SK-N-SH (cell line): ENCODE results near the gene NKD1. TPM values are rescaled to one million over a fixed set of nuclear protein-coding genes. Genes with fewer than 3 reads are reported as not detected.

Experiments
- CTCF ChIA-PET: fragments of 300-600, 350-600 bp; formaldehyde crosslinking; extraction: SDS; loops from one replicate; lab custom pipeline; 2021; lab: Yijun Ruan, JAX
- POLR2A ChIA-PET: fragments of 350-600 bp; sonication (Branson Sonifier 250); formaldehyde crosslinking; extraction: SDS; loops from one replicate; lab custom pipeline; 2020; ENCODE audit warnings: antibody characterized with exemption, inconsistent platforms; lab: Yijun Ruan, JAX
- DNase-seq: peaks from one replicate; pipeline ENCODE4 v3.0.0; 2012
- H2AFZ ChIP-seq: fragments of 200-600 bp; sonication (generic); 2 replicates; pipeline ENCODE4 v1.8.1; 2016; ENCODE audit warnings: antibody characterized with exemption, mild to moderate bottlenecking, low read depth
- H3F3A ChIP-seq: fragments of 200-600 bp; sonication (generic); replicated peaks from 2 replicates; pipeline ENCODE3; 2016; ENCODE audit warnings: antibody characterized with exemption, mild to moderate bottlenecking; ENCODE audit not compliant: insufficient read depth
- H3K27ac ChIP-seq, 2 experiments: fragments of 200-500 bp in 1 of 2; fragments of 200-600 bp in 1 of 2; sonication (Bioruptor generic) in 1 of 2; sonication (generic), shearing (Covaris generic) in 1 of 2; 2 replicates each; pipeline versions ENCODE4 v1.5.1 to v1.6.1; 2014 to 2016; ENCODE audit warnings: low read depth in 2 of 2, inconsistent platforms in 1 of 2, low read length in 1 of 2, mild to moderate bottlenecking in 1 of 2, mixed read lengths in 1 of 2
- H3K27me3 ChIP-seq: fragments of 200-600 bp; sonication (generic), shearing (Covaris generic); 2 replicates; pipeline ENCODE4 v1.6.1; 2016; ENCODE audit warnings: mixed run types; ENCODE audit not compliant: insufficient read depth
- H3K36me3 ChIP-seq, 2 experiments: fragments of 200-500 bp in 1 of 2; fragments of 200-600 bp in 1 of 2; sonication (Bioruptor generic) in 1 of 2; sonication (generic) in 1 of 2; replicated peaks in 1 of 2; 2 replicates each; pipeline versions ENCODE3 to v1.5.1; 2014 to 2016; ENCODE audit warnings: low read length in 1 of 2, mild to moderate bottlenecking in 1 of 2; ENCODE audit not compliant: insufficient read depth in 2 of 2, control insufficient read depth in 1 of 2
- H3K4me1 ChIP-seq, 2 experiments: fragments of 200-500 bp in 1 of 2; fragments of 200-600 bp in 1 of 2; sonication (Bioruptor generic) in 1 of 2; sonication (generic), shearing (Covaris generic) in 1 of 2; 2 replicates each; pipeline versions ENCODE4 v1.5.1 to v1.6.1; 2014 to 2016; ENCODE audit warnings: low read depth in 1 of 2, low read length in 1 of 2, mixed run types in 1 of 2; ENCODE audit not compliant: insufficient read depth in 2 of 2, control insufficient read depth in 1 of 2
- H3K4me2 ChIP-seq: fragments of 200-600 bp; sonication (generic), shearing (Covaris generic); 2 replicates; pipeline ENCODE4 v1.6.1; 2017; ENCODE audit warnings: mixed run types
- H3K4me3 ChIP-seq, 2 experiments: fragments of 200-500 bp in 1 of 2; fragments of 200-600 bp in 1 of 2; sonication (Bioruptor generic) in 1 of 2; sonication (generic), shearing (Covaris generic) in 1 of 2; 2 replicates each; pipeline versions ENCODE4 v1.5.1 to v1.8.1; 2014 to 2016; ENCODE audit warnings: low read depth in 2 of 2, inconsistent platforms in 1 of 2, low read length in 1 of 2, mild to moderate bottlenecking in 1 of 2, mixed read lengths in 1 of 2, moderate library complexity in 1 of 2
- H3K79me2 ChIP-seq: fragments of 200-600 bp; sonication (generic); 2 replicates; pipeline ENCODE4 v1.8.1; 2017; ENCODE audit warnings: mild to moderate bottlenecking; ENCODE audit not compliant: insufficient read depth
- H3K9ac ChIP-seq: fragments of 200-600 bp; sonication (generic); 2 replicates; pipeline ENCODE4 v1.6.1; 2017; ENCODE audit warnings: mixed run types
- H3K9me2 ChIP-seq: fragments of 200-600 bp; sonication (generic); 2 replicates; pipeline ENCODE4 v1.6.1; 2017; ENCODE audit warnings: mixed run types
- H3K9me3 ChIP-seq: fragments of 200-600 bp; sonication (generic); 2 replicates; pipeline ENCODE4 v1.6.1; 2017; ENCODE audit warnings: mixed run types, mild to moderate bottlenecking, moderate library complexity
- H4K20me1 ChIP-seq: fragments of 200-600 bp; sonication (generic); 2 replicates; pipeline ENCODE4 v1.6.1; 2017; ENCODE audit warnings: mild to moderate bottlenecking, mixed run types; ENCODE audit not compliant: insufficient read depth
- CHD2 ChIP-seq: fragments of 150-350 bp; IDR thresholded peaks from 2 replicates; pipeline ENCODE4 v1.6.1; 2018; ENCODE audit warnings: low read length; ENCODE audit not compliant: partially characterized antibody
- EP300 ChIP-seq, 2 experiments: IDR thresholded peaks; 2 replicates each; pipeline versions ENCODE4 v1.4.0 to v1.6.1; 2012; ENCODE audit warnings: borderline replicate concordance in 1 of 2, low read depth in 1 of 2, low read length in 1 of 2
- FOXJ3 ChIP-seq: sonication (generic); formaldehyde crosslinking; IDR thresholded peaks from 2 replicates; pipeline ENCODE4 v1.5.1; 2020; ENCODE audit warnings: mild to moderate bottlenecking, missing genetic modification reagents
- FOXM1 ChIP-seq: IDR thresholded peaks from 2 replicates; pipeline ENCODE4 v1.4.0; 2012; ENCODE audit warnings: low read depth, mild to moderate bottlenecking
- GATA2 ChIP-seq: sonication (generic); formaldehyde crosslinking; IDR thresholded peaks from 2 replicates; pipeline ENCODE4 v1.5.0; 2020; ENCODE audit warnings: mild to moderate bottlenecking, missing genetic modification reagents
- MXI1 ChIP-seq: IDR thresholded peaks from 2 replicates; pipeline ENCODE4 v1.6.1; 2012; ENCODE audit warnings: mild to moderate bottlenecking, low read depth, low read length, improper control_type of control experiment
- NFIC ChIP-seq: IDR thresholded peaks from 2 replicates; pipeline ENCODE4 v1.4.0; 2012; ENCODE audit warnings: borderline replicate concordance
- NRF1 ChIP-seq: IDR thresholded peaks from 2 replicates; pipeline ENCODE4 v1.6.1; 2012; ENCODE audit warnings: low read depth, mild to moderate bottlenecking, low read length
- PBX3 ChIP-seq: IDR thresholded peaks from 2 replicates; pipeline ENCODE4; 2012
- SMC3 ChIP-seq: IDR thresholded peaks from 2 replicates; pipeline ENCODE4 v1.6.1; 2012; ENCODE audit warnings: low read depth, low read length, improper control_type of control experiment
- TCF12 ChIP-seq: IDR thresholded peaks from 2 replicates; pipeline ENCODE4 v1.4.0; 2012
- TEAD4 ChIP-seq: IDR thresholded peaks from 2 replicates; pipeline ENCODE4 v1.4.0; 2012; ENCODE audit warnings: mild to moderate bottlenecking, borderline replicate concordance; ENCODE audit not compliant: insufficient read depth
- USF2 ChIP-seq: fragments of 150-350 bp; IDR thresholded peaks from 2 replicates; pipeline ENCODE4 v1.6.1; 2017; ENCODE audit warnings: antibody characterized with exemption, low read length, low read depth, borderline replicate concordance
- YY1 ChIP-seq: IDR thresholded peaks from 2 replicates; pipeline ENCODE4 v1.4.0; 2012; ENCODE audit warnings: low read depth, mild to moderate bottlenecking
- ZBTB33 ChIP-seq: IDR thresholded peaks from 2 replicates; pipeline ENCODE4 v1.4.0; 2012; ENCODE audit warnings: low read depth, borderline replicate concordance
- WGBS: methylation state at CpG from one replicate; pipeline ENCODE4 v1.1.6; 2017; ENCODE audit warnings: low lambda C conversion rate; 5-methylcytosine and 5-hydroxymethylcytosine counted together
- polyA plus RNA-seq, 3 experiments: library from polyadenylated mRNA; depleted of rRNA; stranded (reverse); fragments of >200 nt; gene quantifications; 2 replicates each; pipeline ENCODE4 v1.2.3, GENCODE V29; 2012
- TF ChIP-seq, protein P1 (sequence below): IDR thresholded peaks from 2 replicates; pipeline ENCODE4 v1.4.0; 2012; ENCODE audit warnings: low read depth
- TF ChIP-seq, protein P2 (sequence below): fragments of 150-350 bp; IDR thresholded peaks from 2 replicates; pipeline ENCODE4 v1.6.1; 2016; ENCODE audit warnings: mild to moderate bottlenecking, low read depth, low read length

Gene NKD1
- polyA plus RNA-seq, 1 of the 3 experiments (the other 2 are of a cell fraction): 0.02 TPM

- H3K9ac ChIP-seq: no peak overlapping the region
- no peaks in the 10 kb centered on the region for H3K36me3 ChIP-seq
- 71% methylated on average over 19 of the region's 19 CpGs for WGBS
- ChIA-PET CTCF (interaction anchor here (1.3 kb wide), 1 partner anchor 200 kb away, joined by 4 read pairs; no protein-coding TSS in a partner anchor), POLR2A (no interaction called here)
- H3K27ac ChIP-seq: no peak overlapping the region
- no peaks in the 10 kb centered on the region for H3K9me2 ChIP-seq
- H3K4me1 ChIP-seq: peaks cover 0 to 24% of the 10 kb centered on the region in 2 experiments; a peak in 1 of 4 replicates
- no peaks in the 10 kb centered on the region for H3K79me2 ChIP-seq
- H3K4me2 ChIP-seq: no peak overlapping the region
- TF ChIP-seq TEAD4 (no peak), GATA2 (CRISPR knock-in tag) (no peak), ZBTB33 (no peak), FOXM1 (no peak), NFIC (no peak)
- H3K4me3 ChIP-seq: no peak overlapping the region
- DNase-seq: no peak
- H3F3A ChIP-seq: no peaks in the 10 kb centered on the region
- no peak overlapping the region for H2AFZ ChIP-seq
- no peaks in the 10 kb centered on the region for H3K9me3 ChIP-seq
- no peaks in the 10 kb centered on the region for H4K20me1 ChIP-seq
- no peaks in the 10 kb centered on the region for H3K27me3 ChIP-seq
Observed at GRCh38 chr16:50605733-50606430, 57.7 kb downstream of the NKD1 start.

- H3K4me3 ChIP-seq: no peak overlapping the region
- H3K27ac ChIP-seq: no peak overlapping the region
- no peaks in the 10 kb centered on the region for H4K20me1 ChIP-seq
- no peaks in the 10 kb centered on the region for H3K9me3 ChIP-seq
- 61% methylated on average over 17 of the region's 17 CpGs for WGBS
- ChIA-PET POLR2A (no interaction called here), CTCF (interaction anchor here (1.1 kb wide), 1 partner anchor 15 kb away, joined by 3 read pairs; no protein-coding TSS in a partner anchor)
- peaks cover 0 to 22% of the 10 kb centered on the region in 2 experiments; a peak in 1 of 4 replicates for H3K4me1 ChIP-seq
- no peak for DNase-seq
- no peak overlapping the region for H2AFZ ChIP-seq
- H3K27me3 ChIP-seq: no peaks in the 10 kb centered on the region
- no peak overlapping the region for H3K9ac ChIP-seq
- H3K4me2 ChIP-seq: no peak overlapping the region
- no peaks in the 10 kb centered on the region for H3F3A ChIP-seq
- H3K36me3 ChIP-seq: no peaks in the 10 kb centered on the region
- H3K79me2 ChIP-seq: no peaks in the 10 kb centered on the region
- H3K9me2 ChIP-seq: no peaks in the 10 kb centered on the region
- no peak for TF ChIP-seq TEAD4
- no peak for TF ChIP-seq SMC3
- no peak for TF ChIP-seq CHD2
- TF ChIP-seq EP300 (IDR thresholded peaks at IDR 0.05; ENCODE audit: borderline replicate concordance in 1 of 2, low read depth in 1 of 2, low read length in 1 of 2): no peak
- TF ChIP-seq TCF12: no peak
- TF ChIP-seq USF2: no peak
- no peak for TF ChIP-seq NRF1
- no peak for TF ChIP-seq MXI1
- TF ChIP-seq FOXJ3 (CRISPR knock-in tag): no peak
- TF ChIP-seq YY1: no peak
- no peak for TF ChIP-seq ZBTB33
- TF ChIP-seq, protein P1, sequence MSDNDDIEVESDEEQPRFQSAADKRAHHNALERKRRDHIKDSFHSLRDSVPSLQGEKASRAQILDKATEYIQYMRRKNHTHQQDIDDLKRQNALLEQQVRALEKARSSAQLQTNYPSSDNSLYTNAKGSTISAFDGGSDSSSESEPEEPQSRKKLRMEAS: no peak
- no peak for TF ChIP-seq FOXM1
- no peak for TF ChIP-seq PBX3
- TF ChIP-seq, protein P2, sequence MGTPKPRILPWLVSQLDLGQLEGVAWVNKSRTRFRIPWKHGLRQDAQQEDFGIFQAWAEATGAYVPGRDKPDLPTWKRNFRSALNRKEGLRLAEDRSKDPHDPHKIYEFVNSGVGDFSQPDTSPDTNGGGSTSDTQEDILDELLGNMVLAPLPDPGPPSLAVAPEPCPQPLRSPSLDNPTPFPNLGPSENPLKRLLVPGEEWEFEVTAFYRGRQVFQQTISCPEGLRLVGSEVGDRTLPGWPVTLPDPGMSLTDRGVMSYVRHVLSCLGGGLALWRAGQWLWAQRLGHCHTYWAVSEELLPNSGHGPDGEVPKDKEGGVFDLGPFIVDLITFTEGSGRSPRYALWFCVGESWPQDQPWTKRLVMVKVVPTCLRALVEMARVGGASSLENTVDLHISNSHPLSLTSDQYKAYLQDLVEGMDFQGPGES: no peak
Observed at GRCh38 chr16:50606431-50607050, 58.3 kb downstream of the NKD1 start.
